Right lobe of liver (tissue), 4 donors: ENCODE results near the gene GALNT2.

ENCODE experiments used
- POLR2A ChIP-seq: fragments of 450-650 bp; IDR thresholded peaks from one replicate; pipeline ENCODE4 v1.6.1; 2017; ENCODE audit warnings: antibody characterized with exemption, mild to moderate bottlenecking
- TF ChIP-seq, protein P1 (sequence below), 4 donors: fragments of 200-600 bp in 3 of 4; fragments of 450-650 bp in 1 of 4; IDR thresholded peaks; one replicate each; pipeline versions ENCODE4 v1.5.1 to v1.8.0; 2016 to 2022; ENCODE audit warnings: antibody characterized with exemption in 4 of 4, mild to moderate bottlenecking in 2 of 4
- donor health status: DM: no; HTN: no; CAD: no.
- donor health status: DM: no; HTN: no; CAD: no.
- donor health status: DM: no; HTN: yes; CAD: no.

DNA sequence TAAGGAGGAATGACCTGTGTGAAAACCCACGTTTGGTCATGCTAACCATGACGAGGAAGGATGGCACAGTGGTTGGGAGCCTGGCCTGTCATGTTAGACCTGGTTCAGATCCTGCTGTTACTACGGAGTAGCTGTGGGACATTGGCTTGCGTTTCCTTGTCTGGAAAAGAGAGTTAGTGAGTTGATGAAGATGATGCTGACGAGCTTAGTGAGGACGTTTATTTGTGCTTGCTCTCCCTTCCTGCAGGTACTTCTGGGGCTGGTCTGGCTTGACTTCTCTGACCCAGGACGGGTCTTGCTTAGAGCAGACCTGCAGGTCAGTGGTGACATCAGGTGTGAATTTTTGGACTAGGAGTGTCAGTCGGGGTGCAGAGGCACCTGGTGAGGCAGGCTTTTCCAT, 14.7 kb downstream of the GALNT2 start:
- TF ChIP-seq, protein P1, sequence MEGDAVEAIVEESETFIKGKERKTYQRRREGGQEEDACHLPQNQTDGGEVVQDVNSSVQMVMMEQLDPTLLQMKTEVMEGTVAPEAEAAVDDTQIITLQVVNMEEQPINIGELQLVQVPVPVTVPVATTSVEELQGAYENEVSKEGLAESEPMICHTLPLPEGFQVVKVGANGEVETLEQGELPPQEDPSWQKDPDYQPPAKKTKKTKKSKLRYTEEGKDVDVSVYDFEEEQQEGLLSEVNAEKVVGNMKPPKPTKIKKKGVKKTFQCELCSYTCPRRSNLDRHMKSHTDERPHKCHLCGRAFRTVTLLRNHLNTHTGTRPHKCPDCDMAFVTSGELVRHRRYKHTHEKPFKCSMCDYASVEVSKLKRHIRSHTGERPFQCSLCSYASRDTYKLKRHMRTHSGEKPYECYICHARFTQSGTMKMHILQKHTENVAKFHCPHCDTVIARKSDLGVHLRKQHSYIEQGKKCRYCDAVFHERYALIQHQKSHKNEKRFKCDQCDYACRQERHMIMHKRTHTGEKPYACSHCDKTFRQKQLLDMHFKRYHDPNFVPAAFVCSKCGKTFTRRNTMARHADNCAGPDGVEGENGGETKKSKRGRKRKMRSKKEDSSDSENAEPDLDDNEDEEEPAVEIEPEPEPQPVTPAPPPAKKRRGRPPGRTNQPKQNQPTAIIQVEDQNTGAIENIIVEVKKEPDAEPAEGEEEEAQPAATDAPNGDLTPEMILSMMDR (IDR thresholded peaks at IDR 0.05), result no peak
- TF ChIP-seq POLR2A, result no peak
